MM.1S (cell line): Measurements from ENCODE around the gene NUAK2.

Experiments used
- DNase-seq: peaks from one replicate; pipeline ENCODE4 v3.0.0-alpha.2; 2015
- H2AFZ ChIP-seq: fragments of 300-600 bp; sonication (generic); 2 replicates; pipeline ENCODE4 v1.6.0; 2016; ENCODE audit warnings: antibody characterized with exemption, low read length
- H3F3A ChIP-seq: fragments of 300-600 bp; sonication (generic); 2 replicates; pipeline ENCODE4 v1.6.1; 2016; ENCODE audit warnings: mild to moderate bottlenecking, antibody characterized with exemption, low read length, moderate library complexity, mixed read lengths; ENCODE audit not compliant: insufficient read depth
- H3K27ac ChIP-seq: fragments of 300-600 bp; sonication (generic); 2 replicates; pipeline ENCODE4 v1.5.1; 2016; ENCODE audit warnings: mild to moderate bottlenecking, low read length
- H3K27me3 ChIP-seq: fragments of 300-600 bp; sonication (generic); replicated peaks from 2 replicates; pipeline ENCODE4 v1.6.0; 2016; ENCODE audit warnings: low read length; ENCODE audit not compliant: insufficient read depth
- H3K36me3 ChIP-seq: fragments of 300-600 bp; sonication (generic); replicated peaks from 2 replicates; pipeline ENCODE4 v1.6.1; 2016; ENCODE audit warnings: mild to moderate bottlenecking, low read length, mixed read lengths; ENCODE audit not compliant: insufficient read depth
- H3K4me1 ChIP-seq: fragments of 300-600 bp; sonication (generic); 2 replicates; pipeline ENCODE4 v1.6.1; 2016; ENCODE audit warnings: low read length, mixed read lengths
- H3K4me2 ChIP-seq: fragments of 300-600 bp; sonication (generic); 2 replicates; pipeline ENCODE4 v1.6.0; 2016; ENCODE audit warnings: low read depth, low read length
- H3K4me3 ChIP-seq: fragments of 300-600 bp; sonication (generic); 2 replicates; pipeline ENCODE4 v1.5.1; 2016; ENCODE audit warnings: low read length, mixed read lengths
- H3K79me2 ChIP-seq: fragments of 300-600 bp; sonication (generic); 2 replicates; pipeline ENCODE4 v1.6.1; 2016; ENCODE audit warnings: mixed run types, low read length, mixed read lengths
- H3K9ac ChIP-seq: fragments of 300-600 bp; sonication (generic); 2 replicates; pipeline ENCODE4 v1.6.1; 2016; ENCODE audit warnings: low read length, mixed read lengths
- H3K9me2 ChIP-seq: fragments of 300-600 bp; sonication (generic); replicated peaks from 2 replicates; pipeline ENCODE4 v1.6.1; 2016; ENCODE audit warnings: mild to moderate bottlenecking, low read length, mixed read lengths; ENCODE audit not compliant: insufficient read depth
- H3K9me3 ChIP-seq: fragments of 300-600 bp; sonication (generic); replicated peaks from 2 replicates; pipeline ENCODE4 v1.6.1; 2016; ENCODE audit warnings: mild to moderate bottlenecking, low read length, mixed read lengths; ENCODE audit not compliant: insufficient read depth
- H4K20me1 ChIP-seq: fragments of 300-600 bp; sonication (generic); 2 replicates; pipeline ENCODE4 v1.6.1; 2016; ENCODE audit warnings: mild to moderate bottlenecking, low read length, moderate library complexity, mixed read lengths; ENCODE audit not compliant: insufficient read depth
- EZH2 ChIP-seq: fragments of 300-600 bp; sonication (generic); optimal IDR thresholded peaks from 2 replicates; pipeline ENCODE3; 2017; ENCODE audit warnings: low read depth, mild to moderate bottlenecking, antibody characterized with exemption, low read length, mixed read lengths
- EZH2phosphoT487 ChIP-seq: fragments of 300-600 bp; sonication (generic); IDR thresholded peaks from 2 replicates; pipeline ENCODE4 v1.6.1; 2018; ENCODE audit warnings: antibody characterized with exemption, low read length
- TF ChIP-seq, protein P1 (sequence below): fragments of 300-600 bp; sonication (generic); IDR thresholded peaks from 2 replicates; pipeline ENCODE4 v1.5.1; 2016; ENCODE audit warnings: antibody characterized with exemption, low read length, mixed read lengths

The NUAK2 gene

DNA sequence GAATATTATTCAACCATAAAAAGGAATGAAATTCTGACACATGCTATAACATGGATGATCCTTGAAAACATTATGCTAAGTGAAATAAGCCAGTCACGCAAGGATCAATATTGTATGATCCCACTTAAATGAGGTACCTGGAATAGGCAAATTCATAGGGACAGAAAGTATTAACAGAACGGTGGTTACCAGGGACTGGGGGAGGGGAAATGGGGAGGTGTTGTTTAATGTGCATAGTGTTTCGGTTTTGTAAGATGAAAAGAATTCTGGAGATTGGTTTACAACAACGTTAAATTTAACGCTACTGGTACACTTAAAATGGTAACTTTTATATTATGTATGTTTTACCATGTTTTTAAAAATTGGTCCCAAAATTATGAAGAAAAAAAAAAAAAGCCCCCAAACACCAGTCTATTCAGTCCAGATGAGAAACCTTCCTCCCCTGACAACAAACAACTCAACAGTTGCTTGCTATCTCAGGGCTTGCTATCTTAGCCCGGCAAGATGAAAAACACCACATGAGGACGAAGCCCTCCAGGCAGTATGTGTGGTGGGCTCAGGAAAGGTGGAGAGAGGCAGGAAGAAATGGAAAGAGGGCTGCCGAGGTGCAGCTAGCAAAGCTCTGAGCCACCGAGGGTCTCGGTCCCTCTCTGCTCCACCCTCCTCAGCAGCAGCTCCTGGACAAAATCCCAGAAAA, 8.5 kb downstream of the NUAK2 start:
- peaks cover 36% of the 10 kb centered on the region for H3F3A ChIP-seq
- no peaks in the 10 kb centered on the region for H4K20me1 ChIP-seq
- peak overlapping the region; percentile 55 for H3K4me3 ChIP-seq
- H3K36me3 ChIP-seq = no peaks in the 10 kb centered on the region
- peak overlapping the region; percentile 70 for H3K9ac ChIP-seq
- peaks cover 86% of the 10 kb centered on the region for H3K79me2 ChIP-seq
- H3K27me3 ChIP-seq = no peaks in the 10 kb centered on the region
- no peaks in the 10 kb centered on the region for H3K9me3 ChIP-seq
- H3K4me2 ChIP-seq = peak overlapping the region; percentile 92
- peak overlapping the region; percentile 84 for H3K27ac ChIP-seq
- peak; percentile 42 for DNase-seq
- H3K4me1 ChIP-seq = peaks cover 68% of the 10 kb centered on the region
- H3K9me2 ChIP-seq = no peaks in the 10 kb centered on the region
- TF ChIP-seq, protein P1, sequence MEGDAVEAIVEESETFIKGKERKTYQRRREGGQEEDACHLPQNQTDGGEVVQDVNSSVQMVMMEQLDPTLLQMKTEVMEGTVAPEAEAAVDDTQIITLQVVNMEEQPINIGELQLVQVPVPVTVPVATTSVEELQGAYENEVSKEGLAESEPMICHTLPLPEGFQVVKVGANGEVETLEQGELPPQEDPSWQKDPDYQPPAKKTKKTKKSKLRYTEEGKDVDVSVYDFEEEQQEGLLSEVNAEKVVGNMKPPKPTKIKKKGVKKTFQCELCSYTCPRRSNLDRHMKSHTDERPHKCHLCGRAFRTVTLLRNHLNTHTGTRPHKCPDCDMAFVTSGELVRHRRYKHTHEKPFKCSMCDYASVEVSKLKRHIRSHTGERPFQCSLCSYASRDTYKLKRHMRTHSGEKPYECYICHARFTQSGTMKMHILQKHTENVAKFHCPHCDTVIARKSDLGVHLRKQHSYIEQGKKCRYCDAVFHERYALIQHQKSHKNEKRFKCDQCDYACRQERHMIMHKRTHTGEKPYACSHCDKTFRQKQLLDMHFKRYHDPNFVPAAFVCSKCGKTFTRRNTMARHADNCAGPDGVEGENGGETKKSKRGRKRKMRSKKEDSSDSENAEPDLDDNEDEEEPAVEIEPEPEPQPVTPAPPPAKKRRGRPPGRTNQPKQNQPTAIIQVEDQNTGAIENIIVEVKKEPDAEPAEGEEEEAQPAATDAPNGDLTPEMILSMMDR = no peak
- TF ChIP-seq EZH2phosphoT487 = no peak
- no peak for TF ChIP-seq EZH2
- peak overlapping the region; percentile 70 for H2AFZ ChIP-seq

DNA sequence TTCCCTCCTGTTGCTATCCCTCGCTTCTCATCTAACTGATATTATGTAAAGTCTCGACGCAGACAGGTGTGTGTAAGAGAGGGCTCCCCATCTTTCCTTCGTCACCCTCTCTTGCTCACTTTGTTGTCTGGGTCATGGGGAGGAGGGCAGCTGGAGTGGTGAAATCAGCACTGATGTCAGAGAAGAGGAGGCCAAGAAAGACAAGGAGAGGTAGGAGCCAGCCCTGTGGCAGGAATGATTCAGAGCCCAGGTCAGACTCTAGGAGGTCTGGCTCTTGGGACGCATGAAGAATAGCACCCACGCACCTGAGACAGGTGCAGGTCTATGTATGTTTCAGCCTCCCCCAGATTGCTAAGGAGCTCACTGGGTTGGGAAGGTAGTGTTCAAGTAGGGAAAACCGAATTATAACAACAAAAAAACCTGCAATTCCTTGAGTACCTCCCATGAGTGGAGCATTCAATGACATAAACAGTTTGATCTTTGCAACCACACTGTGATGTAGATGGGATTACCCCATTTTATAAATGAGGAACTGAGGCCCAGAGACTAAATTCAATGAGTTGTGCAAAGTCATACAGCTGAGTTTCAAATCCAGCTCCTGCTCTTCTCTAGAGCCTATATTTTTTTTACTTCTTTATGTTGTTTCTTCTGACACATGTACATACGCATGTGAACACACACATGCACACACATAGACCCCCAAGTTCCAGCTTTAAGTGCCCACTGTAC, 10.4 kb downstream of the NUAK2 start:
- Histone ChIP-seq H3K4me1 (peaks cover 49% of the 10 kb centered on the region), H3K4me3 (no peak overlapping the region), H3F3A (peaks cover 26% of the 10 kb centered on the region), H3K9ac (no peak overlapping the region), H4K20me1 (no peaks in the 10 kb centered on the region), H3K9me2 (no peaks in the 10 kb centered on the region), H3K9me3 (no peaks in the 10 kb centered on the region), H3K79me2 (peaks cover 67% of the 10 kb centered on the region), H3K27me3 (no peaks in the 10 kb centered on the region), H3K27ac (no peak overlapping the region), H2AFZ (no peak overlapping the region), H3K36me3 (no peaks in the 10 kb centered on the region), H3K4me2 (no peak overlapping the region)
- DNase-seq = no peak
- TF ChIP-seq, protein P1 = no peak
- TF ChIP-seq EZH2 (no peak), EZH2phosphoT487 (no peak)

DNA sequence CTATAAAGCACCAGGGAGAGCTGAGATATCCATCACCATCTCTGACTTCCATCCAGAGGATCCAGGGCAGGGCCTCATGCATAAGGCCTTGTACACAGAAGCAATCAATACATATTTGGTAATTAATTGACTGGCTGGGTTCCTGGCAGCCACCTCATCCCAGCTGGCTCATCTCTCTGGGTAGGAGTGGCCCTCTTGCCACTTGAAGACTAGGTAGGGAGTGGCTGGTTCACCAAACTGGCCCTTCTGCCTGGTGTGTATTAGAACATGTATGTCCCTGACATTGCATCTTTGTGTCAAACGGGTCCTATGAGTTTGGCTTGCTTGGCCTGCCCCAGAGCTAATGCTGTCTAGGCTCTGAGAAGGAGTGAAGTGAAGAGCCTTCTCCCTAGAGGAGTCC, 11.8 kb downstream of the NUAK2 start:
- Histone ChIP-seq H3K36me3 (no peaks in the 10 kb centered on the region), H3K4me1 (peaks cover 35% of the 10 kb centered on the region), H3K9ac (no peak overlapping the region), H2AFZ (no peak overlapping the region), H4K20me1 (no peaks in the 10 kb centered on the region), H3K4me3 (no peak overlapping the region), H3K27ac (no peak overlapping the region), H3F3A (peaks cover 21% of the 10 kb centered on the region), H3K79me2 (peaks cover 53% of the 10 kb centered on the region), H3K9me2 (no peaks in the 10 kb centered on the region), H3K27me3 (no peaks in the 10 kb centered on the region), H3K9me3 (no peaks in the 10 kb centered on the region), H3K4me2 (no peak overlapping the region)
- DNase-seq = no peak
- TF ChIP-seq EZH2phosphoT487 (no peak), EZH2 (no peak)
- TF ChIP-seq, protein P1 = no peak
